AG04449 (cell line): Measurements from ENCODE around the gene CTDSP1.

Source experiments
- CTCF ChIA-PET: fragments of 350-600 bp; formaldehyde crosslinking; extraction: SDS; loops from one replicate; lab custom pipeline; 2021; ENCODE audit warnings: antibody characterized with exemption; lab: Yijun Ruan, JAX
- POLR2A ChIA-PET: fragments of 400-600, 350-600 bp; formaldehyde crosslinking; extraction: SDS; loops from one replicate; lab custom pipeline; 2020; ENCODE audit warnings: antibody characterized with exemption, inconsistent platforms; lab: Yijun Ruan, JAX
- DNase-seq: peaks from one replicate; pipeline ENCODE4 v3.0.0-alpha.2; 2010; ENCODE audit warnings: low read depth, low spot score
- H3K4me3 ChIP-seq: 2 replicates; pipeline ENCODE4 v1.5.1; 2011; ENCODE audit warnings: low read depth, mild to moderate bottlenecking, control low read depth, low read length
- CTCF ChIP-seq: IDR thresholded peaks from one replicate; pipeline ENCODE4 v1.5.1; 2011; ENCODE audit warnings: mild to moderate bottlenecking, moderate library complexity, low read length, control low read depth, inconsistent platforms; ENCODE audit not compliant: insufficient read depth; ENCODE audit errors: missing control alignments

The CTDSP1 gene

GRCh38 chr2:218378053-218378452 is 21.6 kb upstream of the CTDSP1 start:
- no peak for DNase-seq
- no peak for TF ChIP-seq CTCF
- no peak overlapping the region for H3K4me3 ChIP-seq
- POLR2A ChIA-PET: no interaction called here
- CTCF ChIA-PET: interaction anchor here (1.4 to 2.7 kb wide), 3 partner anchors 11 to 76 kb away, joined by 4 to 13 read pairs (median 5); partner anchors contain the start of gene CATIP

- ChIA-PET POLR2A (no interaction called here), CTCF (interaction anchor here (4.4 kb wide), 1 partner anchor 15 kb away, joined by 16 read pairs; no protein-coding TSS in a partner anchor)
- DNase-seq: no peak
- no peak for TF ChIP-seq CTCF
- H3K4me3 ChIP-seq: no peak within 1 kb of the TSS
Measured at GRCh38 chr2:218381916-218382366, 17.7 kb upstream of the CTDSP1 start, which contains the start of gene SLC11A1. Gene SLC11A1 (plus strand): TSS chr2:218382273. CDS start chr2:218382369, 96 bp downstream.

GRCh38 chr2:218382785-218383184 is 16.9 kb upstream of the CTDSP1 start:
- no peak for DNase-seq
- H3K4me3 ChIP-seq: no peak overlapping the region
- CTCF ChIA-PET: interaction anchor here (0.9 to 4.4 kb wide), 3 partner anchors 11 to 195 kb away, joined by 3 to 20 read pairs (median 16); no protein-coding TSS in a partner anchor
- POLR2A ChIA-PET: no interaction called here
- TF ChIP-seq CTCF: no peak

GRCh38 chr2:218383892-218384519 is 15.7 kb upstream of the CTDSP1 start:
- ChIA-PET CTCF (interaction anchor here (0.9 to 4.4 kb wide), 8 partner anchors 10 to 196 kb away, joined by 3 to 20 read pairs (median 4); partner anchors contain the start of gene CATIP), POLR2A (interaction anchor here (1.4 kb wide), 1 partner anchor 13 kb away, joined by 6 read pairs; no protein-coding TSS in a partner anchor)
- TF ChIP-seq CTCF: no peak
- no peak overlapping the region for H3K4me3 ChIP-seq
- no peak for DNase-seq

GRCh38 chr2:218384975-218385374 is 14.7 kb upstream of the CTDSP1 start:
- ChIA-PET CTCF (interaction anchor here (0.7 to 4.4 kb wide), 8 partner anchors 8 to 113 kb away, joined by 3 to 20 read pairs (median 4); no protein-coding TSS in a partner anchor), POLR2A (no interaction called here)
- H3K4me3 ChIP-seq: no peak overlapping the region
- no peak for TF ChIP-seq CTCF
- DNase-seq: no peak
